Raji (cell line): ENCODE measurements around the gene CDIPT.
A peak's percentile ranks its signal among the peaks of the same experiment; 100 is the strongest.

ENCODE experiments used
- POLR2A ChIP-seq: IDR thresholded peaks from 2 replicates; pipeline ENCODE4 v1.6.1; 2011; ENCODE audit warnings: low read depth, low read length, control low read depth; ENCODE audit not compliant: insufficient read depth

Gene CDIPT

GRCh38 chr16:29871822-29872546 lies 9.0 kb upstream of the CDIPT start:
- no peak for TF ChIP-seq POLR2A

DNA sequence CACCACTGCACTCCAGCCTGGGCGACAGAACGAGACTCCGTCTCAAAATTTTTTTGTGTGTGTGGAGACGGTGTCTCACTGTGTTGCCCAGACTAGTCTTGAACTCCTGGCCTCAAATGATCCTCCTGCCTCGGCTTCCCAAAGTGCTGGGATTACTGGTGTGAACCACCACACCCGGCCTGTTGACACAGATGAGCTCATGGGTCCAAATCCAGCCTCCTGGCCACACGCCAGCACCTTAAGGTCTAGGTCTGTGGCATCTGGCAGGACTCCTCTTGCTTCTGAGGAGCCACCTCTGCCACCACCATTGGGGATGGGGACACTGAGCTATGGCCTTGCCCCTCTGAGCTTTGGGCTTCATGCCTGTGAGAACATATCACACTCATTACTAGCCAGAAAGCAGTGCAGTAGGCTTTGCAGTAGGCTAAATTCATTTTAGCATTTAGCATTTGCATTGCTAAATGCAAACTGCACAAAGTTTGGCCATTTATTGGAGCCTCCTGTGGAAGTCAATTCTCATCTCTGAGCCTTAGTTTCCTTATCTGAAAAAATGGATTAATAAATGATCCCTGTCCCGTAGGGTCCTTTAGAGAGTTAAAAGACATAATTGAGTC lies 5.5 kb upstream of the CDIPT start:
- no peak for TF ChIP-seq POLR2A

- TF ChIP-seq POLR2A, result no peak
Measured at GRCh38 chr16:29864205-29864604, 1.2 kb upstream of the CDIPT start.

- TF ChIP-seq POLR2A, result no peak
Measured at GRCh38 chr16:29863669-29863984, 601 bp upstream of the CDIPT start.

DNA sequence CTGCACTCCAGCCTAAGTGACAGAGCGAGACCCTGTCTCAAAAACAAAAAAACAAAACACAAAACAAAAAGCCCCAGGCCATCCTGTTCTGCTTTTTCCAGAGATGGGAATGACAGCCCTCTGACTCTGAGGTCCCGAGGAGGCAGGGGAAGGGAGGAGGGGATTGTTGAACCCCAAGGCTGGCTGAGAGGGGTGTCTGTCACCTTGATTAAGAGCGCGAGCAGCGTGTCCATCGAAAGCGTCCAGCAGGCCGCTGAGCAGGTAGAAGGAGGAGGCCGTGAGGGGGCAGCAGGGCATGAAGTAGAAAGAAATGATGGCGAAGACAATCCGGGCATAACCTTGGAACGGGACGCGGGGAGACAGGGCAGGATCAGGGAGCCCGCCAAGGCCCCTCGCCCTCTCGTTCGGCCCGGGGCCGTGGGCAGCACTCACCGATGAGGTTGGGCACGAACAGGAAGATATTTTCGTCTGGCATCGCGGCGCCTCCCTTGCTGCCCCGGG lies 593 bp downstream of the CDIPT start:
- TF ChIP-seq POLR2A, result no peak

DNA sequence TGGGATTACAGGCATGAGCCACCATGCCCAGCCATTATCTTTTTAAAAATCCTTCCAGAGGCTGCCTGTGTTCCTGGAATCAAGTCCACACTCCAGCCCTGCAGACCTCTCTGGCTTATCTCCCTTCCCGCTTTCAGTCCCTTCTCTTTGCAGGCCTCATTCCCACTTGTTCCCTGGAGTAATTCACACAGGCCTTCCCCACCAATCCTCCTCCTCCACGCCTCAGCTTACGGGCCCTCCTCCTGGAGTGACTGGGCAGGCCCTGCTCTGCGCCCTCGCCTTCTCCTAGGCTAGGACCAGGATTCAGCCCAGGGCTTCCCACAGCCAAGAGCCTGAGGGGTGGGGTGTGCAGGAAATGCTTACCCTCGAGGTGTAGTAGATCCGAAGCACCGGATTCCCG lies 2.8 kb downstream of the CDIPT start:
- TF ChIP-seq POLR2A, result no peak

DNA sequence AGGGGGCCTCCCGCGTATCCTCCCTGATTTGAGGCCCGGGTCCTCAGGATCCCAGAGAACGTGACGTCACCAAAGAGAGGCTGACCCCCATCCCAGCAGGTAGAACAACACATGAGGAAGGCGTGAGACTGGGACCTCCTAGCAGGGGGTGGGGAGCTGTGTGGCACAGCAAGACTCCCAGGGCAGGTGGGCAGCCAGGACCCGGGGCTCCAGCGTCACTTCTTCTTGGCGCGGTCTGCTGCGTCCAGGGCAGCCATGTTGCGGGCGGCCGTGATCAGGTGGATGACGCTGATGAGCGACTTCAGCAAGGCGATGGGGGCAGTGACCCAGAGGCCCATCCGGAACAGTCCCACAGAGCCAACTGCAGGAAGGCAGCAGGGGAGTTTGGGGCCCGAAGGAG lies 4.1 kb downstream of the CDIPT start:
- TF ChIP-seq POLR2A, result no peak

GRCh38 chr16:29858149-29858849 lies 4.7 kb downstream of the CDIPT start:
- TF ChIP-seq POLR2A, result no peak

DNA sequence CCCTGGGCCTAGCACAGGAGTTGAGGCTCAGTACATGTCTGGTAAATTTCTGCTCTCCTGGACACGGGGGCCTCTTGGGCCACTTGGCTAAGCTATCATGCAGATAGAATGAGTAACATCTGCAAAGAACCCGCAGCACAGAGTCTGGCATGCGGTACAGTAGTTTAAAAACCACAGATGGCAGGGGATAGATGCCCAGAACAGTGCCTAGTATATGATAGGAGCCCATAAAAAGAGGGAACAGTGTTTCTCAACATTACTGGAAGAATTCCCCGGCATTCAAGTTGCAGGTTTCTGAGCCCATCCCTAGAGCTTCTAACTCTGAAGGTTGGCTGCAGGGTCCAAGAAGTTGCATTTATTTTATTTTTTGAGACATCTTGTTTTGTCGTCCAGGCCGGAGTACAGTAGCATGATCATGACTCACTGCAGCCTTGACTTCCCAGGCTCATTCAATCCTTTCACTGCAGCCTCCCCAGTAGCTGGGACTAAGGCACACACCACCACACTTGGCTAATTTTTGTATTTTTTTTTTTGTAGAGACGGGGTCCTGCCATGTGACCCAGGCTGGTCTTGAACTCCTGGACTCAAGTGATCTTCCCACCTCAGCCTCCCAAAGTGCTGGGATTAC lies 5.8 kb downstream of the CDIPT start:
- TF ChIP-seq POLR2A, result no peak

DNA sequence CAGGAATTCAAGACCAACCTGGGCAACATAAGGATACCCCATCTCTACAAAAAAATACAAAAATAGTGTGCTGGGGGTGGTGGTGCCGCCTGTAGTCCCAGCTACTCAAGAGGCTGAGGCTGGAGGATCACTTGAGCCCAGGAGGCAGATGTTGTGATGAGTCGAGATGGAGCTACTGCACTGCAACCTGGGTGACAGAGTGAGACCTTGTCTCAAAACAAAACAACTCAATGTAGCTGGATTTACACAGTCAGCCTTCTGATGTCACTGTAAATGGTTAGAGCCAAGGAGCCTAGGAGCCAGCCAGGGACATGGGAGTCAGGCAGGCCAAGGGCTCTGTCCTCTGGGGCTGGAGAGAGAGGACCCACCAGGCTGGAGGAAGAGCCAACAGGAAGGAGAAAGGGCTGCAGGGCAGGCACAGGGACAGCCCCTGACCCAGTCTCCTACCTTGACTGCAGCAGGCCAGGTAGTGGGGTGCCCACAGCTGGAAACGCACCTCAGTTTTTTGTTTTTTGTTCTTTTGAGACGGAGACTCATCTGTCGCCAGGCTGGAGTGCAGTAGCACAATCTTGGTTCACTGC lies 8.4 kb downstream of the CDIPT start:
- TF ChIP-seq POLR2A, result no peak

DNA sequence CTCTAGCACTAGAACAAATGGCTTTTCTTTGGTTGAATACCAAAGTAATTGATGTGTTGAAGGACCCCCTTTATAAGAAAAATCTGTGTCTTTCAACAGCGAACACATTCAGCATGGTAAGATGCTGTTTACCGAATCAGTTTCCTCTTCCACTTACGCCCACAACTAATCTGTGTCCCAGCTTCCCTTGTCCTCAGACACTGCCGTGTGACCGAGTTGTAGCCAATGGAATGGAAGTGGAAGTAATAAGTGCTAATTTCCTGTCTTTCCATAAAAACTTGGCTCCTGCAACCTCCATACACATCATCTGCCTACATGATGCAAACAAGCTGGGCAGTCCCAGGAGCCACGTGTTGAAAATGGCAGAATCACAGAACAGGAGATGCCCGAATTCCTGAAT lies 10.4 kb downstream of the CDIPT start:
- TF ChIP-seq POLR2A, result no peak

- no peak for TF ChIP-seq POLR2A
Measured at GRCh38 chr16:29850998-29851397, 12.0 kb downstream of the CDIPT start.

DNA sequence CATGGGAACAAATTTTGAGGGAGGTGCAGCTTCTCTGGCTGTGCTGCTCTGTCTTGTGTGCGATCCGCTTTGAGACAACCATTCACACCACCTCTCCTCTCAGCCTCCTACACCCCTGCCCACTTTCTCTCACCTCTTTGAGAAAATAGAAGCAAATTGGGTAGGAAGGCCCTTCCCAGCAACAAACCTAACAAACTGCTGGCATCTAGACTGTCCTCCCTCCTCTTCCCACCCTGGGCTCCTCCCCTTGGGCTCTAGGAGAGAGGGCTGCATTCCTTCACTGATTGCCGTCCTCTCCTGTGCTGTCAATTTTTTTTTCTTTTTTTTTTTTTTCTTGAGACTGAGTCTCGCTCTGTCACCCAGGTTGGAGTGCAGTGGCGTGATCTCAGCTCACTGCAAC lies 13.5 kb downstream of the CDIPT start:
- TF ChIP-seq POLR2A, result no peak

DNA sequence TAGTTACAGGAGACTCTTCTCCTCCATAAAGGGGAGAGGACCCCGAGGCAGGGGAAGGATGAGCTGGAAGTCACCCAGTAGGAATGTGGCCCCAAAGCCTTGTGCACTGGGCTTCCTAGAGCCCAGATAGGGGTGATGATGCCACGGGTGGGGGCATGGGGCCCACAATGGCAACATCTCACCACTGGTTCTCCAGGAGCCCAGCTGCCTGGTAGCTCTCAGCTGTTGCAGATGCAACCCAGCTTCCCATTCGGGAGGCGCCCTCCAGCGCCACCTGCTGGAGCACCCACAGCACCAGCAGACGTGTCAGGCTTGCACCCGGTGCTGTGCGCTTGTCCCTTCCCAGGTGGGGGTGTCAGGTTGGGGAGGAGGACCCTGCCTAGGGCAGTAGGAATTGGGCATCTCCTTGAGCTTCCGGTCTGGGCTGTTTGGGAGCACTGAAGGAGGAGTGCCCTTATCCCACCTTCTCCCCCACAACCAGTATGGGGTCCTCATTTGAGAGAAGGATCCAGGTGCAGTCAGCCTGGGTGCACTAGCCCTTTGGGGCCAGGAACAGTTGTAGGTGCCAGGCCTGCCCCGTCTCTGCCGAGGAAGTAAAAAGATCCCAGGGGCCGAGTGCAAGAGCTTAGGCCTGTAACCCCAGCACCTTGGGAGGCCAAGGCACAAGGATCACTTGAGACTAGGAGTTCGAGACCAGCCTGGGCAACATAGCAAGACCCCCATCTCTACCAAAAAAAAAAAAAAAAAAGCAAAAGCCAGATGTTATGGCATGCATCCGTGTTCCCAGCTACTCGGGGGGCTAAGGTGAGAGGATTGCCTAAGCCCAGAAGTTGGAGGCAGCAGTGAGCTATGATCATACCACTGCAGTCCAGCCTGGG lies 14.4 kb downstream of the CDIPT start:
- 0 out of 2 replicates have a peak, but pooled peaks have one; percentile 19 for TF ChIP-seq POLR2A
